Smooth muscle cell (in vitro differentiated cells): ENCODE results near the gene CIAO1. TPM values are rescaled to one million over a fixed set of nuclear protein-coding genes. Genes with fewer than 3 reads are reported as not detected.

ENCODE experiments used
- DNase-seq: peaks from one replicate; lab custom pipeline; 2025; ENCODE audit not compliant: unreplicated experiment; lab: John Stamatoyannopoulos, UW
- H2AFZ ChIP-seq: fragments of 200-600 bp; sonication (generic); 2 replicates; pipeline ENCODE4 v1.6.0; 2016; ENCODE audit warnings: antibody characterized with exemption, low read depth, mild to moderate bottlenecking
- H3F3A ChIP-seq: fragments of 200-600 bp; sonication (generic); 2 replicates; pipeline ENCODE4 v1.6.0; 2017; ENCODE audit warnings: antibody characterized with exemption, low read depth
- H3K27ac ChIP-seq: fragments of 200-600 bp; sonication (generic); 2 replicates; pipeline ENCODE4 v1.5.1; 2016; ENCODE audit warnings: low read depth, mild to moderate bottlenecking
- H3K27me3 ChIP-seq: fragments of 200-600 bp; sonication (generic); 2 replicates; pipeline ENCODE4 v1.6.1; 2016; ENCODE audit warnings: low read depth, mild to moderate bottlenecking
- H3K36me3 ChIP-seq: fragments of 200-600 bp; sonication (generic); 2 replicates; pipeline ENCODE4 v1.5.1; 2016; ENCODE audit warnings: low read depth
- H3K4me1 ChIP-seq: fragments of 200-600 bp; sonication (generic); 2 replicates; pipeline ENCODE4 v1.5.1; 2016; ENCODE audit warnings: low read depth
- H3K4me2 ChIP-seq: fragments of 200-600 bp; sonication (generic); 2 replicates; pipeline ENCODE4 v1.6.0; 2016; ENCODE audit warnings: mild to moderate bottlenecking
- H3K4me3 ChIP-seq: fragments of 200-600 bp; sonication (generic); 2 replicates; pipeline ENCODE4 v1.5.1; 2016; ENCODE audit warnings: mild to moderate bottlenecking
- H3K79me2 ChIP-seq: fragments of 200-600 bp; sonication (generic); 2 replicates; pipeline ENCODE4 v1.6.0; 2016; ENCODE audit warnings: low read depth, mild to moderate bottlenecking
- H3K9ac ChIP-seq: fragments of 200-600 bp; sonication (generic); 2 replicates; pipeline ENCODE4 v1.6.0; 2016; ENCODE audit warnings: low read depth
- H3K9me3 ChIP-seq: fragments of 200-600 bp; sonication (generic); replicated peaks from 2 replicates; pipeline ENCODE4 v1.5.1; 2016; ENCODE audit warnings: low read depth
- H4K20me1 ChIP-seq: fragments of 200-600 bp; sonication (generic); 2 replicates; pipeline ENCODE4 v1.6.0; 2016; ENCODE audit warnings: low read depth
- WGBS: methylation state at CpG from one replicate; pipeline ENCODE4 v1.1.7; 2016; ENCODE audit warnings: low lambda C conversion rate; 5-methylcytosine and 5-hydroxymethylcytosine counted together
- polyA plus RNA-seq: library from polyadenylated mRNA; unstranded; fragments of >200 nt; fragmentation: Nextera tagmentation; extraction: Ambion mirVana; gene quantifications from 2 replicates; pipeline ENCODE4 v1.2.1, GENCODE V29; 2016
- total RNA-seq: library from RNA; depleted of rRNA; stranded (reverse); fragments of >200 nt; gene quantifications from 2 replicates; pipeline ENCODE4 v1.2.3, GENCODE V29; 2014
- TF ChIP-seq, protein P1 (sequence below): fragments of 200-600 bp; sonication (generic); IDR thresholded peaks from 2 replicates; pipeline ENCODE4 v1.5.1; 2017; ENCODE audit warnings: borderline replicate concordance, mild to moderate bottlenecking, antibody characterized with exemption; ENCODE audit not compliant: insufficient read depth, poor library complexity, severe bottlenecking

CIAO1 gene
- total and polyA plus RNA-seq, 2 experiments from 2014 or later: 48.6 to 56.2 TPM

DNA sequence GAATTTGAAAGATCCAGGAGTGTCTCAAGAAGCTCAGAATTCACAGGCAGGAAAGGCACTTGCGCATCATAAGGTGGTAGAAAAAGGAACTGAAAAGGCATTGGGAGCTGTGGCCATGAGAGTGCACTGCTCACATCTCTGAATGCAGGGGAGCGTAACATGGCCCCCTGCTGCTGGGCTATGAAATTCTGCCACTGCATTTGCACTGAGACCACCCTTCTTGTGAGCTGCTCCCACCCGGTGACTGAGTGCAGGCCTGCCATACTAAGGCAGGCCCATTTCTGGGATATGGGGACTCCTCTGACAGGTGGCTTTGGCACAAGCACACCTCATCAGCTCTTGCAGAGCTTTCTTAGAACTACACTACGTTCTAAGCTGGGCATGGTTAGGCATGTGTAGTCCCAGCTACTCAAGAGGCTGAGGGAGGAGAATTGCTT, 32.1 kb upstream of the CIAO1 start:
- H3K9me3 ChIP-seq: no peaks in the 10 kb centered on the region
- H3K79me2 ChIP-seq: no peaks in the 10 kb centered on the region
- no peaks in the 10 kb centered on the region for H3K4me1 ChIP-seq
- no peak for DNase-seq
- H3F3A ChIP-seq: no peaks in the 10 kb centered on the region
- H3K4me3 ChIP-seq: no peak overlapping the region
- no peaks in the 10 kb centered on the region for H3K36me3 ChIP-seq
- no peak overlapping the region for H2AFZ ChIP-seq
- H3K27ac ChIP-seq: no peak overlapping the region
- H3K9ac ChIP-seq: no peak overlapping the region
- H4K20me1 ChIP-seq: peaks cover 8% of the 10 kb centered on the region
- TF ChIP-seq, protein P1, sequence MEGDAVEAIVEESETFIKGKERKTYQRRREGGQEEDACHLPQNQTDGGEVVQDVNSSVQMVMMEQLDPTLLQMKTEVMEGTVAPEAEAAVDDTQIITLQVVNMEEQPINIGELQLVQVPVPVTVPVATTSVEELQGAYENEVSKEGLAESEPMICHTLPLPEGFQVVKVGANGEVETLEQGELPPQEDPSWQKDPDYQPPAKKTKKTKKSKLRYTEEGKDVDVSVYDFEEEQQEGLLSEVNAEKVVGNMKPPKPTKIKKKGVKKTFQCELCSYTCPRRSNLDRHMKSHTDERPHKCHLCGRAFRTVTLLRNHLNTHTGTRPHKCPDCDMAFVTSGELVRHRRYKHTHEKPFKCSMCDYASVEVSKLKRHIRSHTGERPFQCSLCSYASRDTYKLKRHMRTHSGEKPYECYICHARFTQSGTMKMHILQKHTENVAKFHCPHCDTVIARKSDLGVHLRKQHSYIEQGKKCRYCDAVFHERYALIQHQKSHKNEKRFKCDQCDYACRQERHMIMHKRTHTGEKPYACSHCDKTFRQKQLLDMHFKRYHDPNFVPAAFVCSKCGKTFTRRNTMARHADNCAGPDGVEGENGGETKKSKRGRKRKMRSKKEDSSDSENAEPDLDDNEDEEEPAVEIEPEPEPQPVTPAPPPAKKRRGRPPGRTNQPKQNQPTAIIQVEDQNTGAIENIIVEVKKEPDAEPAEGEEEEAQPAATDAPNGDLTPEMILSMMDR: no peak
- no peaks in the 10 kb centered on the region for H3K27me3 ChIP-seq
- 95% methylated on average over 4 of the region's 4 CpGs for WGBS
- H3K4me2 ChIP-seq: no peak overlapping the region

DNA sequence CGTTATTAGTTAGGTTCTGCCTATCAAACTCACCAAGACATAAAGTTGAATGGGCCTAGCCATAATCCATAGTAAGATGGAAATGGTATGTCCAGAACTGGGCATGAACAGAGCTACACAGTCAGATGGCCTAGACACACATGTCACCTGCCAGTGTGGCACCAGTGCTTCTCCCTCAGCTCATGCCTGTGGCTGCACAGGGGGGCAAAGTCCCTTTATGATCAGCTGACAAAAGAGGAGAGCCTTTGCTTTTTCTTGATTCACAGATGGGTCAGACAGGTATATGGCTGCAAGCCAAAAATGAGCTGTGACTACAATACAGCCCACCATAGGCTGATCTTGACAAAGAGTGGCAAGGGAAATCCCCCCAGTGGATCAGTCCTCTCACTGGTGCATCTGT, 29.1 kb upstream of the CIAO1 start:
- no peak overlapping the region for H3K27ac ChIP-seq
- no peaks in the 10 kb centered on the region for H3K4me1 ChIP-seq
- TF ChIP-seq, protein P1: no peak
- peaks cover 5% of the 10 kb centered on the region for H4K20me1 ChIP-seq
- no peaks in the 10 kb centered on the region for H3K27me3 ChIP-seq
- DNase-seq: no peak
- no peak overlapping the region for H3K4me2 ChIP-seq
- H3K9me3 ChIP-seq: no peaks in the 10 kb centered on the region
- H3K36me3 ChIP-seq: no peaks in the 10 kb centered on the region
- H3F3A ChIP-seq: no peaks in the 10 kb centered on the region
- no peak overlapping the region for H3K4me3 ChIP-seq
- no peak overlapping the region for H3K9ac ChIP-seq
- no peak overlapping the region for H2AFZ ChIP-seq
- WGBS: 96% methylated on average over 1 of the region's 1 CpG
- H3K79me2 ChIP-seq: no peaks in the 10 kb centered on the region

DNA sequence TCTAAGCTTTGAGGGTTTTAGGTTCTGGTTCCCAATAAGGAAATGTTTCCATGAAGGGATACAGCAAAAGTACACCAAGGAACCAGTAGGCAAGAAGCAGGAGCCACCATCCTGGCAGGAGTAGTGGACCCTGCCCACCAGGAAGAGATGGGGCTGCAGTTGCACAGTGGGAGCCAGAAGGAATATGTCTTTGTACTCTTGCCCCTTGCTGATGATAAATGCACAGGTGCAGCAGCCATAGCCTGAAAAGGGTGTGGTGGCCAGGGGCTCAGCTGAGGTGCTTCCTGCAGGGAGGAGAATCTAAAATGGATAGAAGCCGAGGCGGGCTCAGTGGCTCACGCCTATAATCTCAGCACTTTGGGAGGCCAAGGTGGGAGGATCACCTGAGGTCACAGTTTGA, 27.8 kb upstream of the CIAO1 start:
- H3K4me1 ChIP-seq: no peaks in the 10 kb centered on the region
- H3K36me3 ChIP-seq: no peaks in the 10 kb centered on the region
- no peak overlapping the region for H3K4me2 ChIP-seq
- DNase-seq: no peak
- no peaks in the 10 kb centered on the region for H3K9me3 ChIP-seq
- no peak overlapping the region for H3K9ac ChIP-seq
- WGBS: 94% methylated on average over 3 of the region's 3 CpGs
- no peak overlapping the region for H3K27ac ChIP-seq
- H3K27me3 ChIP-seq: no peaks in the 10 kb centered on the region
- peaks cover 4% of the 10 kb centered on the region for H4K20me1 ChIP-seq
- H3F3A ChIP-seq: no peaks in the 10 kb centered on the region
- TF ChIP-seq, protein P1: no peak
- H2AFZ ChIP-seq: no peak overlapping the region
- H3K79me2 ChIP-seq: no peaks in the 10 kb centered on the region
- H3K4me3 ChIP-seq: no peak overlapping the region

DNA sequence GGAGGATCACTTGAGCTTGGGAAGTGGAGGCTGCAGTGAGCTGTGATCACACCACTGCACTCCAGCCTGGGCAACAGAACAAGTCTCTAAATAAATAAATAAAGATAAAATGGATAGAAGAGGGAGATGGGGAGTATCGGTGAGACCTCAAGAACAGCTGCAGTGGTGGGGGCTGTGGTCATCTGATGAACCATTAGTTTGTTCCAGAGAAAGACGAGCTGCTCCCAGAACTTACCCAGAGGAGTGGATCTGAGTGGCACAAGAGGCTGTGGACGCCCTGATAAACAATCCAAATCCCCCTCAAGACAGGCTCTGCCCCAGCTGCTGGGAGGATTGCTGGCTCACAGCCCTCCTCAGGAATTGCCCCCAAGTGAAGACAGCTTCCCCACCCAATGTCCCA, 26.9 kb upstream of the CIAO1 start:
- 87% methylated on average over 3 of the region's 3 CpGs for WGBS
- H3K27me3 ChIP-seq: no peaks in the 10 kb centered on the region
- H3K79me2 ChIP-seq: no peaks in the 10 kb centered on the region
- peaks cover 4% of the 10 kb centered on the region for H4K20me1 ChIP-seq
- H3K36me3 ChIP-seq: no peaks in the 10 kb centered on the region
- no peaks in the 10 kb centered on the region for H3F3A ChIP-seq
- no peak overlapping the region for H3K4me2 ChIP-seq
- H3K27ac ChIP-seq: no peak overlapping the region
- no peak overlapping the region for H3K4me3 ChIP-seq
- DNase-seq: no peak
- no peaks in the 10 kb centered on the region for H3K4me1 ChIP-seq
- no peaks in the 10 kb centered on the region for H3K9me3 ChIP-seq
- no peak overlapping the region for H2AFZ ChIP-seq
- H3K9ac ChIP-seq: no peak overlapping the region
- TF ChIP-seq, protein P1: no peak
